ENCODE results near the gene ROR1. TPM values are rescaled to one million over a fixed set of nuclear protein-coding genes. Genes with fewer than 3 reads are reported as not detected.

The ROR1 gene
- total and polyA plus RNA-seq, 2 of the 4 experiments (the other 2 are of a cell fraction) = 4.4 to 10.0 TPM

DNA sequence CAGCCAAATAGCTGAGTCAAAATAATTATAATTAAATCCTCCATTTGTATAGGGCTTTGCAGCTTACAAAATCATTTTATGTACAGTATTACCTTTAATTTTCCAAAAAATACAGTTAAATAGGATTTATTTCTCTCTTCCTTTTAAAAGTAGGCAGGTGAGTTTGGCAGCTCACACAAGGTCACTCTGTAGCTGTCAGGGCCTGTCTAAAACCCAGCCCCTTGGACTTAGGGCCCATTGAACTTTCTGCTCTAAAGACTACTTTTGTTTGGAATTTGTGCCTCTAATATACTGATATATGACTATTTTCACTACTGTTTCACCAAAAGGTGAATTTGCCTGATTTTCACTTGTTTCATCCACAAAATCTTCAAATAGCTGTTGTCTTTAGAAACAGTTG is 10.3 kb downstream of the ROR1 start:
- in situ Hi-C loops (cut with MboI; ENCODE audit: low sequenced_read_pairs) = no loop called here

More for the DNA sequence above, 10.3 kb downstream of the ROR1 start:
- no peak overlapping the region for H3K56ac ChIP-seq (ENCODE audit: extremely low read depth, insufficient read depth, low read length)
- no peak overlapping the region for H4K5ac ChIP-seq (ENCODE audit: low read depth, low read length)
- H2BK120ac ChIP-seq (ENCODE audit: low read depth, low read length) = no peak overlapping the region
- no peak overlapping the region for H3K23ac ChIP-seq (ENCODE audit: low read depth, low read length)
- no peak overlapping the region for H2BK15ac ChIP-seq (ENCODE audit: low read depth, low read length)
- CTCF ChIA-PET = no interaction called here
- no peaks in the 10 kb centered on the region for H3K36me3 ChIP-seq (ENCODE audit: control insufficient read depth, insufficient read depth, low read length)
- H2BK20ac ChIP-seq (ENCODE audit: low read depth, low read length) = no peak overlapping the region
- H3K9me1 ChIP-seq (ENCODE audit: insufficient read depth, low read length) = peaks cover 2% of the 10 kb centered on the region; the same call in 1 of the 2 replicates
- intact Hi-C loops (cut with micrococcal nuclease) (no loop called here), dilution Hi-C loops (cut with HindIII; ENCODE audit: low sequenced_read_pairs, unreplicated experiment) (no loop called here)
- no peak overlapping the region for H4K91ac ChIP-seq (ENCODE audit: insufficient read depth, low read depth, low read length)
- no peak overlapping the region for H3K18ac ChIP-seq (ENCODE audit: low read depth, low read length)
- H2BK5ac ChIP-seq (ENCODE audit: low read depth, low read length, poor library complexity, severe bottlenecking) = no peak overlapping the region
- TF ChIP-seq MAZ (IDR thresholded peaks at IDR 0.05; ENCODE audit: borderline replicate concordance, low read depth, low read length) (no peak), CTCF (conservative IDR thresholded peaks at IDR 0.05; ENCODE audit: low read depth, low read length) (no peak), POLR2A (IDR thresholded peaks at IDR 0.05; ENCODE audit: low read depth, low read length) (no peak), NFE2L2 (IDR thresholded peaks at IDR 0.05; ENCODE audit: low read depth, low read length) (no peak), FOS (IDR thresholded peaks at IDR 0.05; ENCODE audit: low read depth, low read length) (no peak), CEBPB (IDR thresholded peaks at IDR 0.05; ENCODE audit: low read depth, low read length) (no peak), RAD21 (IDR thresholded peaks at IDR 0.05; ENCODE audit: low read length) (no peak), SMC3 (IDR thresholded peaks at IDR 0.05; ENCODE audit: low read depth, low read length) (no peak)
- TF ChIP-seq, protein P1, sequence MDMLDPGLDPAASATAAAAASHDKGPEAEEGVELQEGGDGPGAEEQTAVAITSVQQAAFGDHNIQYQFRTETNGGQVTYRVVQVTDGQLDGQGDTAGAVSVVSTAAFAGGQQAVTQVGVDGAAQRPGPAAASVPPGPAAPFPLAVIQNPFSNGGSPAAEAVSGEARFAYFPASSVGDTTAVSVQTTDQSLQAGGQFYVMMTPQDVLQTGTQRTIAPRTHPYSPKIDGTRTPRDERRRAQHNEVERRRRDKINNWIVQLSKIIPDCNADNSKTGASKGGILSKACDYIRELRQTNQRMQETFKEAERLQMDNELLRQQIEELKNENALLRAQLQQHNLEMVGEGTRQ (IDR thresholded peaks at IDR 0.05; ENCODE audit: low read depth, low read length) = no peak
- H2AK5ac ChIP-seq (ENCODE audit: low read depth, low read length) = no peak overlapping the region
- H3K79me1 ChIP-seq (ENCODE audit: low read depth in 1 of 2, low read length in 2 of 2) = peaks cover 1 to 12% of the 10 kb centered on the region in 2 experiments; a peak in 2 of 4 replicates
- no peak overlapping the region for H3K4me2 ChIP-seq (ENCODE audit: low read depth, low read length)
- peaks cover 2% of the 10 kb centered on the region; the same call in 1 of the 2 replicates for H3K27me3 ChIP-seq (ENCODE audit: control insufficient read depth, insufficient read depth, low read length)
- no peak overlapping the region for H3K9ac ChIP-seq (ENCODE audit: low read depth, low read length)
- H3K27ac ChIP-seq (ENCODE audit: insufficient read depth, low read length) = no peak overlapping the region
- BruUV-seq (replicated peaks) = no TSS peak
- H3K14ac ChIP-seq (replicated peaks; ENCODE audit: low read depth, low read length) = no peak overlapping the region
- H3K4ac ChIP-seq (ENCODE audit: low read depth, low read length) = no peak overlapping the region
- H3K9me3 ChIP-seq (ENCODE audit: control insufficient read depth, insufficient read depth, low read length) = no peaks in the 10 kb centered on the region
- DNase-seq = no peak
- no peak overlapping the region for H2AK9ac ChIP-seq (replicated peaks; ENCODE audit: low read depth, low read length, poor library complexity)
- peaks cover 3% of the 10 kb centered on the region; the same call in 1 of the 2 replicates for H4K20me1 ChIP-seq (ENCODE audit: insufficient read depth, low read length)
- H3K4me1 ChIP-seq (ENCODE audit: control insufficient read depth, insufficient read depth, low read length) = peaks cover 6% of the 10 kb centered on the region
- no peak overlapping the region for H2AFZ ChIP-seq (replicated peaks; ENCODE audit: low read length, poor library complexity)
- no peak for ATAC-seq (ENCODE audit: low read depth)
- no peak overlapping the region for H3K4me3 ChIP-seq (ENCODE audit: insufficient read depth, low read depth, low read length)
- POLR2A ChIA-PET (ENCODE audit: unreplicated experiment) = no interaction called here
- no peak overlapping the region for H4K8ac ChIP-seq (ENCODE audit: low read depth in 2 of 2, low read length in 2 of 2)
